C4-2B (cell line): ENCODE data around the gene PSKH1.

Source experiments
- CTCF ChIP-seq: fragments of 450-650 bp; conservative IDR thresholded peaks from 2 replicates; pipeline ENCODE4 v1.5.1; 2017; ENCODE audit warnings: mild to moderate bottlenecking
- ZFX ChIP-seq: fragments of 450-650 bp; IDR thresholded peaks from 2 replicates; pipeline ENCODE4 v1.6.1; 2017

DNA sequence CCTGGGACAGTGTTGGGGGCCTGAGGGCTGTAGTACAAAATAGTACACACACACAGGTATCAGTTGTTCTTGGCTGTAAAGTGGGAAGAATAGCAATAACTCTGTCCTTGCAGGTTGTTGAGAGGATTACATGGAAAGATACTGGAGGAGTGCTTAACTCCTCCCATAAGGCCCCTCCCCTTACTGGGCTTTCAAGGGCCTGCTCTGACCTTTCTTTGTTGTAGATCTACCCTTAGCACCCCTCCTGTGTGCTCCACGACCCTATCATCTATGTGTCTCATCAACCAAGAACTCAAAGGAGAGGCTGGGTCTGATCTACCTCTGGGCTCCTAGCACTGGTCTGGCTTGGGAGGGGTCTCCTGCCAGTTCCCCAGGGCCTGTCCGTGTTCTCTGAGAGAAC is 28.5 kb upstream of the PSKH1 start:
- TF ChIP-seq CTCF (no peak), ZFX (no peak)
